A549 (cell line): ENCODE results near the gene RASSF4. TPM values are rescaled to one million over a fixed set of nuclear protein-coding genes. Genes with fewer than 3 reads are reported as not detected.
A peak's percentile ranks its signal among the peaks of the same experiment; 100 is the strongest.

Source experiments
- ATAC-seq, 2 experiments: fragments of 200-7000 bp in 1 of 2; fragments of >200 bp in 1 of 2; cut with Nextera tagmentation in 1 of 2; cut with Tn5 transposase in 1 of 2; 3 replicates each; pipeline versions ENCODE4 v1.8.0 to v1.9.1; 2018 to 2020; ENCODE audit warnings: mild to moderate bottlenecking in 1 of 2, moderate library complexity in 1 of 2
- CTCF ChIA-PET: fragments of 300-600 bp; sonication (Branson Sonifier 250); formaldehyde crosslinking; extraction: SDS; loops from one replicate; lab custom pipeline; 2021; ENCODE audit warnings: antibody characterized with exemption, inconsistent platforms; lab: Yijun Ruan, JAX
- POLR2A ChIA-PET: fragments of 350-600 bp; formaldehyde crosslinking; extraction: SDS; loops from one replicate; lab custom pipeline; 2021; ENCODE audit warnings: antibody characterized with exemption, inconsistent platforms; lab: Yijun Ruan, JAX
- DNase-seq, 2 experiments: peaks; one replicate each; pipeline versions ENCODE4 v3.0.0 to v3.0.0-alpha.2; 2011 to 2016; ENCODE audit warnings: low read depth in 1 of 2, low spot score in 1 of 2
- FAIRE-seq: peaks from 2 replicates; lab custom pipeline; 2011; peaks lifted over from hg19 to GRCh38; lab: Jason Lieb, UNC
- H3K27ac ChIP-seq, 2 experiments: fragments of >200 bp; sonication (Bioruptor Twin); formaldehyde crosslinking; 3 replicates each; pipeline ENCODE4 v1.5.1; 2016 to 2017
- H3K4me1 ChIP-seq: fragments of >200 bp; sonication (Bioruptor Twin); formaldehyde crosslinking; 3 replicates; pipeline ENCODE4 v1.6.1; 2016
- H3K4me2 ChIP-seq: fragments of >200 bp; sonication (Bioruptor Twin); formaldehyde crosslinking; 3 replicates; pipeline ENCODE4 v1.6.1; 2016
- H3K4me3 ChIP-seq: fragments of >200 bp; sonication (Bioruptor Twin); formaldehyde crosslinking; 3 replicates; pipeline ENCODE4 v1.5.1; 2016
- H3K9me3 ChIP-seq: fragments of >200 bp; sonication (Bioruptor Twin); formaldehyde crosslinking; 3 replicates; pipeline ENCODE4 v1.6.1; 2016
- E2F6 ChIP-seq: IDR thresholded peaks from 2 replicates; pipeline ENCODE4 v1.6.1; 2012; ENCODE audit warnings: low read depth, borderline replicate concordance
- GATA3 ChIP-seq: IDR thresholded peaks from 2 replicates; pipeline ENCODE4 v1.6.1; 2012; ENCODE audit warnings: borderline replicate concordance
- HOXA7 ChIP-seq: fragments of 250-450 bp; sonication (Bioruptor Pico); IDR thresholded peaks from 2 replicates; pipeline ENCODE4 v1.5.0; 2020; ENCODE audit warnings: mild to moderate bottlenecking, moderate library complexity
- HOXB5 ChIP-seq: fragments of 250-450 bp; sonication (Bioruptor Pico); IDR thresholded peaks from 2 replicates; pipeline ENCODE4 v1.5.0; 2020; ENCODE audit warnings: mild to moderate bottlenecking, moderate library complexity
- KDM1A ChIP-seq: fragments of 200-600 bp; sonication (generic); IDR thresholded peaks from 2 replicates; pipeline ENCODE4 v1.6.1; 2016; ENCODE audit warnings: low read depth, mild to moderate bottlenecking
- KDM5A ChIP-seq: fragments of 200-600 bp; sonication (generic); IDR thresholded peaks from 2 replicates; pipeline ENCODE4 v1.6.1; 2016; ENCODE audit warnings: antibody characterized with exemption, mild to moderate bottlenecking
- MAZ ChIP-seq: fragments of 150-350 bp; IDR thresholded peaks from 2 replicates; pipeline ENCODE4 v1.6.1; 2014; ENCODE audit warnings: antibody characterized with exemption, low read depth, low read length, borderline replicate concordance
- NFE2L2 ChIP-seq: fragments of 150-350 bp; conservative IDR thresholded peaks from 2 replicates; pipeline ENCODE4 v1.6.1; 2014; ENCODE audit warnings: low read length
- NPAS2 ChIP-seq: fragments of 250-450 bp; sonication (Bioruptor Pico); IDR thresholded peaks from 2 replicates; pipeline ENCODE4 v1.8.0; 2022; ENCODE audit warnings: mild to moderate bottlenecking, moderate library complexity, borderline replicate concordance
- NR3C1 ChIP-seq: fragments of >200 bp; sonication (Bioruptor Twin); formaldehyde crosslinking; IDR thresholded peaks from 3 replicates; pipeline ENCODE4 v1.6.1; 2017
- PBX3 ChIP-seq: IDR thresholded peaks from 2 replicates; pipeline ENCODE4 v1.6.1; 2012
- PHF8 ChIP-seq: fragments of 200-600 bp; sonication (generic); IDR thresholded peaks from 2 replicates; pipeline ENCODE4 v1.6.1; 2016; ENCODE audit warnings: low read depth, mild to moderate bottlenecking, antibody characterized with exemption, moderate library complexity, borderline replicate concordance
- POLR2A ChIP-seq: IDR thresholded peaks from 2 replicates; pipeline ENCODE4 v1.6.1; 2012; ENCODE audit warnings: mild to moderate bottlenecking, low read length
- POLR2AphosphoS2 ChIP-seq: conservative IDR thresholded peaks from 2 replicates; pipeline ENCODE4 v1.6.1; 2012; ENCODE audit warnings: low read length, improper control_type of control experiment, inconsistent platforms
- SMC3 ChIP-seq: fragments of >200 bp; sonication (Bioruptor Twin); formaldehyde crosslinking; IDR thresholded peaks from 3 replicates; pipeline ENCODE4 v1.6.1; 2018; ENCODE audit warnings: inconsistent platforms
- USF2 ChIP-seq: fragments of 450-650 bp; IDR thresholded peaks from 2 replicates; pipeline ENCODE4 v1.6.1; 2014; ENCODE audit warnings: antibody characterized with exemption
- ZFP36 ChIP-seq: fragments of 450-650 bp; IDR thresholded peaks from 2 replicates; pipeline ENCODE4 v1.6.1; 2014; ENCODE audit warnings: borderline replicate concordance; ENCODE audit not compliant: partially characterized antibody
- WGBS: methylation state at CpG from one replicate; pipeline ENCODE4 v1.1.6; 2017; ENCODE audit errors: missing lambda C conversion rate; 5-methylcytosine and 5-hydroxymethylcytosine counted together
- polyA plus RNA-seq, 4 experiments: library from polyadenylated mRNA; depleted of rRNA in 3 of 4; stranded (reverse); fragments of >200 nt; fragmentation: RNase III in 1 of 4; extraction: RNeasy Plus Mini Kit Qiagen cat#74134 plus additional on column Dnase treatment in 1 of 4; gene quantifications; 2 replicates in 3 of 4; 3 replicates in 1 of 4; pipeline ENCODE4 v1.2.3, GENCODE V29; 2011 to 2017

Gene RASSF4
- polyA plus RNA-seq, 2 of the 4 experiments (the other 2 are of a cell fraction): 1.9 to 2.2 TPM

GRCh38 chr10:44978570-44979280 lies 19.1 kb downstream of the RASSF4 start, which contains the start of gene DEPP1:
Gene DEPP1 (minus strand): TSS chr10:44978809. CDS start chr10:44978030, 779 bp downstream.
- ATAC-seq (peak; percentile 35 to 63), DNase-seq (peak; percentile 69 to 88), FAIRE-seq (no peak)
- ChIA-PET CTCF (interaction anchor here (1.0 to 9.7 kb wide), 7 partner anchors 10 to 46 kb away, joined by 3 to 69 read pairs (median 4); no protein-coding TSS in a partner anchor), POLR2A (interaction anchor here (0.6 to 1.2 kb wide), 7 partner anchors 10 to 67 kb away, joined by 3 to 12 read pairs (median 4); partner anchors contain the start of genes RASSF4 and TMEM72)
- 23% methylated on average over 11 of the region's 12 CpGs for WGBS
- Histone ChIP-seq H3K4me1 (peaks cover 61% of the 10 kb centered on the region), H3K9me3 (no peaks in the 10 kb centered on the region), H3K27ac (peak within 1 kb of the TSS; percentile 82 to 92), H3K4me3 (peak within 1 kb of the TSS; percentile 21; the same call in 1 of the 3 replicates), H3K4me2 (peak within 1 kb of the TSS; percentile 93)
- TF ChIP-seq E2F6 (no peak), NR3C1 (no peak), NPAS2 (CRISPR knock-in tag) (no peak), GATA3 (no peak), MAZ (no peak), PBX3 (peak; percentile 91), ZFP36 (no peak), POLR2AphosphoS2 (no peak), HOXA7 (CRISPR knock-in tag) (no peak), KDM5A (no peak), POLR2A (peak; percentile 56), HOXB5 (CRISPR knock-in tag) (peak; percentile 100), USF2 (no peak), PHF8 (peak; percentile 57; the same call in 1 of the 2 replicates)

- no peak for ATAC-seq
- CTCF ChIA-PET: interaction anchor here (1.1 to 9.7 kb wide), 9 partner anchors 10 to 47 kb away, joined by 3 to 69 read pairs (median 4); no protein-coding TSS in a partner anchor
These were observed 19.9 kb downstream of the RASSF4 start for GRCh38 chr10:44979281-44980191.

More at GRCh38 chr10:44979281-44980191, 19.9 kb downstream of the RASSF4 start:
- DNase-seq: no peak
- H3K4me1 ChIP-seq: peaks cover 56% of the 10 kb centered on the region
- TF ChIP-seq SMC3 (no peak), NFE2L2 (no peak), POLR2AphosphoS2 (no peak), KDM1A (no peak)
- TF ChIP-seq, all 56 proteins: peak for 0
- H3K4me2 ChIP-seq: peak overlapping the region; percentile 93
- H3K9me3 ChIP-seq: no peaks in the 10 kb centered on the region
- FAIRE-seq: no peak
- 87% methylated on average over 13 of the region's 13 CpGs for WGBS
- POLR2A ChIA-PET: interaction anchor here (0.6 to 1.2 kb wide), 7 partner anchors 10 to 68 kb away, joined by 3 to 12 read pairs (median 4); partner anchors contain the start of genes RASSF4 and TMEM72
- H3K27ac ChIP-seq: peak overlapping the region; percentile 82 to 92
- H3K4me3 ChIP-seq: no peak overlapping the region
